IPS-11a (cell line): ENCODE data around the gene LRP1.

Experiments used
- H3K4me3 ChIP-seq: one replicate; pipeline ENCODE4 v1.5.1; 2013; ENCODE audit warnings: low read depth, low read length, control low read depth

LRP1 gene

GRCh38 chr12:57242691-57243454, 114.6 kb downstream of the LRP1 start:
- H3K4me3 ChIP-seq = peak overlapping the region; percentile 37

GRCh38 chr12:57243521-57244311, 115.4 kb downstream of the LRP1 start:
- H3K4me3 ChIP-seq = peak overlapping the region; percentile 37

- H3K4me3 ChIP-seq = no peak overlapping the region
Measured at GRCh38 chr12:57244312-57244696, 116.0 kb downstream of the LRP1 start.

GRCh38 chr12:57247041-57247440, 118.8 kb downstream of the LRP1 start:
- H3K4me3 ChIP-seq = no peak overlapping the region

- no peak overlapping the region for H3K4me3 ChIP-seq
Measured at GRCh38 chr12:57248934-57249742, 120.9 kb downstream of the LRP1 start.

- H3K4me3 ChIP-seq = no peak overlapping the region
Measured at GRCh38 chr12:57250541-57250940, 122.3 kb downstream of the LRP1 start.

GRCh38 chr12:57250956-57251355, 122.7 kb downstream of the LRP1 start, which contains the start of gene STAC3:
Gene STAC3, minus strand, starts transcription at chr12:57251187. Its CDS starts 1,551 bp downstream, at chr12:57249636.
- H3K4me3 ChIP-seq = no peak within 1 kb of the TSS

GRCh38 chr12:57254506-57255280, 126.4 kb downstream of the LRP1 start:
- no peak overlapping the region for H3K4me3 ChIP-seq

- no peak overlapping the region for H3K4me3 ChIP-seq
Measured at GRCh38 chr12:57255916-57256315, 127.6 kb downstream of the LRP1 start.

GRCh38 chr12:57258977-57259970, 131.0 kb downstream of the LRP1 start:
- H3K4me3 ChIP-seq = no peak overlapping the region

- no peak overlapping the region for H3K4me3 ChIP-seq
Measured at GRCh38 chr12:57260366-57260765, 132.1 kb downstream of the LRP1 start.

- no peak overlapping the region for H3K4me3 ChIP-seq
Measured at GRCh38 chr12:57261428-57261865, 133.2 kb downstream of the LRP1 start.

- H3K4me3 ChIP-seq = no peak overlapping the region
Measured at GRCh38 chr12:57262126-57262822, 134.0 kb downstream of the LRP1 start.
